ENCODE measurements around the gene CACNA2D4.

Gene CACNA2D4

GRCh38 chr12:1918884-1919236, 408 bp upstream of the CACNA2D4 start:
- no peak for DNase-seq

- peak; percentile 83 to 91 (median 88) for DNase-seq
These were observed 1.0 kb downstream of the CACNA2D4 start for GRCh38 chr12:1917172-1918070.

- DNase-seq: no peak
These were observed 1.9 kb downstream of the CACNA2D4 start for GRCh38 chr12:1916371-1917171.

- DNase-seq: no peak
These were observed 3.1 kb downstream of the CACNA2D4 start for GRCh38 chr12:1915082-1915968.

GRCh38 chr12:1914114-1914911, 4.1 kb downstream of the CACNA2D4 start:
- no peak for DNase-seq

- no peak for DNase-seq
These were observed 4.9 kb downstream of the CACNA2D4 start for GRCh38 chr12:1913377-1914113.

GRCh38 chr12:1912580-1913376, 5.7 kb downstream of the CACNA2D4 start:
- DNase-seq: peak in 2 of 4 experiments; percentile 28 to 50

- no peak for DNase-seq
These were observed 6.6 kb downstream of the CACNA2D4 start for GRCh38 chr12:1911598-1912575.

- DNase-seq: no peak
These were observed 8.0 kb downstream of the CACNA2D4 start for GRCh38 chr12:1910468-1910867.

- DNase-seq: no peak
These were observed 9.7 kb downstream of the CACNA2D4 start for GRCh38 chr12:1908758-1909157.

- no peak for DNase-seq
These were observed 10.5 kb downstream of the CACNA2D4 start for GRCh38 chr12:1907652-1908611.

GRCh38 chr12:1906579-1906978, 11.9 kb downstream of the CACNA2D4 start:
- DNase-seq: no peak

GRCh38 chr12:1904875-1905274, 13.6 kb downstream of the CACNA2D4 start:
- DNase-seq: no peak

GRCh38 chr12:1896964-1897363, 21.5 kb downstream of the CACNA2D4 start:
- no peak for DNase-seq

- no peak for DNase-seq
These were observed 27.6 kb downstream of the CACNA2D4 start for GRCh38 chr12:1890810-1891209.

- DNase-seq: no peak
These were observed 28.2 kb downstream of the CACNA2D4 start for GRCh38 chr12:1890119-1890703.

GRCh38 chr12:1888923-1889322, 29.5 kb downstream of the CACNA2D4 start:
- no peak for DNase-seq
